Colonic mucosa (tissue), 4 donors: ENCODE results near the gene PWWP2A. TPM values are rescaled to one million over a fixed set of nuclear protein-coding genes. Genes with fewer than 3 reads are reported as not detected.

Source experiments
- DNase-seq: peaks from one replicate; pipeline ENCODE4 v3.0.0-alpha.2; 2020
- H3K27ac ChIP-seq: fragments of 200-600 bp; one replicate; pipeline ENCODE4 v1.8.0; 2021
- H3K27me3 ChIP-seq: fragments of 200-600 bp; one replicate; pipeline ENCODE4 v1.8.0; 2021
- H3K36me3 ChIP-seq: fragments of 200-600 bp; one replicate; pipeline ENCODE4 v1.8.0; 2021
- H3K4me1 ChIP-seq: fragments of 200-600 bp; one replicate; pipeline ENCODE4 v1.8.0; 2021; ENCODE audit warnings: mild to moderate bottlenecking
- H3K4me3 ChIP-seq: fragments of 200-600 bp; one replicate; pipeline ENCODE4 v1.8.0; 2021
- H3K9ac ChIP-seq, 2 donors: one replicate each; pipeline ENCODE4 v1.7.0; 2013; ENCODE audit warnings: control low read depth in 2 of 2, low read depth in 2 of 2, low read length in 2 of 2
- H3K9me3 ChIP-seq: fragments of 200-600 bp; one replicate; pipeline ENCODE4 v1.8.0; 2021
- CTCF ChIP-seq: fragments of 200-600 bp; IDR thresholded peaks from one replicate; pipeline ENCODE4 v1.8.0; 2022; ENCODE audit warnings: antibody characterized with exemption, mild to moderate bottlenecking
- intact Hi-C: fragments of 100-400 bp; cut with DNase I; formaldehyde crosslinking; loops from one replicate; pipeline ENCODE4 v1.14.1; 2022
- total RNA-seq, 2 donors: library from RNA; stranded (reverse); fragmentation: NEBNext Ultra II Directional in 1 of 2; extraction: Animal tissue kit (Norgen Biotek cat#: 25700) in 1 of 2; gene quantifications; one replicate each; pipeline ENCODE4 v1.2.1, GENCODE V29; 2021
- donor health status: healthy.
- donor health status: DM: no; HTN: no; CAD: no.
- donor health status: DM: no; HTN: no; CAD: no.

Gene PWWP2A
- total RNA-seq, 2 donors from 2014 or later, result 44.0 to 47.6 TPM

GRCh38 chr5:160060001-160060400 is 59.2 kb downstream of the PWWP2A start:
- no peaks in the 10 kb centered on the region for H3K27me3 ChIP-seq
- DNase-seq, result no peak
- H3K27ac ChIP-seq, result no peak overlapping the region
- H3K9ac ChIP-seq, result no peak overlapping the region
- no peaks in the 10 kb centered on the region for H3K9me3 ChIP-seq
- TF ChIP-seq CTCF, result no peak
- H3K4me3 ChIP-seq, result no peak overlapping the region
- no peaks in the 10 kb centered on the region for H3K4me1 ChIP-seq
- no peaks in the 10 kb centered on the region for H3K36me3 ChIP-seq
- intact Hi-C loops, result no loop called here

DNA sequence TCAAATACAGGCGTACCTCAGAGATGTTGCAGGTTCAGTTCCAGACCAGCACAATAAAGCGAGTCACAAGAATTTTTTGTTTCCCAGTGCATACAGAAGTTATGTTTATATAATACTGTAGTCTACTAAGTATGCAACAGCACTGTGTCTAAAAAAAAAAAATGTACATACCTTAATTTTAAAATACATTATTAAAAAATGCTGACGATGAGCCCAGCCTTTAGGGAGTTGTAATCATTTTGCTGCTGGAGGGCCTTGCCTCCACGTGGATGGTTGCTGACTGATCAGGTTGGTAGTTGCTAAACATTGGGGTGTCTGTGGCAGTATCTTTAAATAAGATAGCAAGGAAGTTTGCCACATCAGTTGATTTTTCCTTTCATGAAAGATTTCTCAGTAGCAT is 62.0 kb downstream of the PWWP2A start:
- H3K4me1 ChIP-seq, result peaks cover 4% of the 10 kb centered on the region
- no peaks in the 10 kb centered on the region for H3K27me3 ChIP-seq
- no peaks in the 10 kb centered on the region for H3K36me3 ChIP-seq
- DNase-seq, result no peak
- H3K4me3 ChIP-seq, result no peak overlapping the region
- intact Hi-C loops, result no loop called here
- no peak for TF ChIP-seq CTCF
- no peak overlapping the region for H3K27ac ChIP-seq
- H3K9me3 ChIP-seq, result no peaks in the 10 kb centered on the region
- H3K9ac ChIP-seq, result no peak overlapping the region

DNA sequence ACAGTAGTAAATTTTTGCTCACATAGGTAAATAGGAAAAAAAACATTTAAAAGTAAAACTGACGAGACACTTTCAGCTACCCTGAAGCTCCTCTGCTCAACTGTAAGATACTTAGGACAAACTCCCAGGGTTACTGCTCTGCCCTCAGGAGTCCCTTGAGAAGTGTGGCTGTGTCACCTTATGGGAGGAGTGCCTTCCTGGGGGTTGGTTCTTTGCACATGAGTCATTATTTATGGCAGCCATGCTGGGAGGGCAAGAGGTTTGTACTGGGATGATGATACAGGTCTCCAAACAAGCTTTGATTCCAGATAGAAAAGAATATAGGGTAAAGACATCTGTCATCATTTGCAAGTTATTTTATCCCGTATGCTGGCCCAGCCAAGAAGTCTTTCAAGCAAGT is 64.4 kb downstream of the PWWP2A start:
- no peak for TF ChIP-seq CTCF
- Histone ChIP-seq H3K27me3 (no peaks in the 10 kb centered on the region), H3K9ac (no peak overlapping the region), H3K9me3 (no peaks in the 10 kb centered on the region), H3K36me3 (no peaks in the 10 kb centered on the region), H3K27ac (peak overlapping the region; percentile 37), H3K4me1 (peaks cover 4% of the 10 kb centered on the region), H3K4me3 (no peak overlapping the region)
- peak; percentile 72 for DNase-seq
- intact Hi-C loops, result no loop called here

DNA sequence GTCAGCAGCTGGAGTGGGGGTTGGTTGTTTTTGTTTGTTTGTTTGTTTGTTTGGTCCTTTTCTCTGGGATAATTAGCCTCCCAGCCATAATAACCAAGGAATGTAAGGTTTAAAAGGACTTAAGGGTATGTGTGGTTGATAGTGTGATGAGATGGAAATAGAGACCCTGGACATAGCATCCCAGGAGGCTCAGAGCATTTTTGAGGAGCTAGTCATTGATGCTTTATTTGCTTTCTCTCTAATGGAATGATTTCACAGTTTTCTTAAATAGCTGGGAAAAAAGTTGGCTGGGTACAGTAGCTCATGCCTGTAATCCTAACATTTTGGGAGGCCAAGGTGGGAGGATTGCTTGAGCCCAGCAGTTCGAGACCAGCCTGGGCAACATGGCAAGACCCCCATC is 65.2 kb downstream of the PWWP2A start:
- intact Hi-C loops, result no loop called here
- Histone ChIP-seq H3K4me3 (no peak overlapping the region), H3K27ac (no peak overlapping the region), H3K27me3 (no peaks in the 10 kb centered on the region), H3K9me3 (no peaks in the 10 kb centered on the region), H3K36me3 (no peaks in the 10 kb centered on the region), H3K4me1 (peaks cover 4% of the 10 kb centered on the region), H3K9ac (no peak overlapping the region)
- DNase-seq, result no peak
- TF ChIP-seq CTCF, result no peak

GRCh38 chr5:160049099-160049498 is 70.2 kb downstream of the PWWP2A start:
- intact Hi-C loops, result no loop called here
- TF ChIP-seq CTCF, result no peak
- no peak for DNase-seq
- no peaks in the 10 kb centered on the region for H3K36me3 ChIP-seq
- peak overlapping the region; percentile 20 for H3K27ac ChIP-seq
- H3K9ac ChIP-seq, result no peak overlapping the region
- H3K4me1 ChIP-seq, result peaks cover 5% of the 10 kb centered on the region
- no peaks in the 10 kb centered on the region for H3K27me3 ChIP-seq
- no peaks in the 10 kb centered on the region for H3K9me3 ChIP-seq
- no peak overlapping the region for H3K4me3 ChIP-seq

- no peak overlapping the region for H3K27ac ChIP-seq
- H3K36me3 ChIP-seq, result no peaks in the 10 kb centered on the region
- DNase-seq, result no peak
- H3K27me3 ChIP-seq, result no peaks in the 10 kb centered on the region
- no peak for TF ChIP-seq CTCF
- no peak overlapping the region for H3K9ac ChIP-seq
- no peaks in the 10 kb centered on the region for H3K9me3 ChIP-seq
- no peak overlapping the region for H3K4me3 ChIP-seq
- H3K4me1 ChIP-seq, result peaks cover 5% of the 10 kb centered on the region
- intact Hi-C loops, result no loop called here
These were observed 71.1 kb downstream of the PWWP2A start for GRCh38 chr5:160048131-160048530.
